GM12878 (cell line): ENCODE measurements around the gene TMEM45A.

ENCODE experiments used
- CTCF ChIP-seq, 3 experiments: IDR thresholded peaks in 2 of 3; conservative IDR thresholded peaks in 1 of 3; 2 replicates each; pipeline ENCODE4 v1.5.1; 2011; ENCODE audit warnings: low read depth in 3 of 3, low read length in 3 of 3, mild to moderate bottlenecking in 3 of 3, control low read depth in 2 of 3, moderate library complexity in 2 of 3, inconsistent platforms in 1 of 3, mixed read lengths in 1 of 3; ENCODE audit not compliant: control insufficient read depth in 2 of 3, insufficient read depth in 1 of 3; ENCODE audit errors: extremely low read depth in 1 of 3
- E2F8 ChIP-seq: fragments of 450-650 bp; IDR thresholded peaks from 2 replicates; pipeline ENCODE4 v1.6.1; 2018; ENCODE audit warnings: mild to moderate bottlenecking, low read depth, moderate library complexity; ENCODE audit not compliant: partially characterized antibody
- EZH2 ChIP-seq: IDR thresholded peaks from 2 replicates; pipeline ENCODE4 v1.6.1; 2012; ENCODE audit warnings: low read depth, mild to moderate bottlenecking, control low read depth, inconsistent platforms, low read length, borderline replicate concordance; ENCODE audit not compliant: control insufficient read depth
- KDM1A ChIP-seq: fragments of 200-600 bp; sonication (generic); IDR thresholded peaks from 2 replicates; pipeline ENCODE4 v1.6.1; 2016; ENCODE audit warnings: borderline replicate concordance
- POLR2A ChIP-seq: IDR thresholded peaks from 2 replicates; pipeline ENCODE4 v1.6.1; 2011; ENCODE audit warnings: low read depth, mild to moderate bottlenecking, low read length
- POLR2AphosphoS5 ChIP-seq: IDR thresholded peaks from 2 replicates; pipeline ENCODE4 v1.6.1; 2011; ENCODE audit warnings: mild to moderate bottlenecking, low read length, inconsistent platforms
- SREBF2 ChIP-seq: IDR thresholded peaks from 2 replicates; pipeline ENCODE4 v1.6.1; 2012; ENCODE audit warnings: mild to moderate bottlenecking, low read length
- TAF1 ChIP-seq: IDR thresholded peaks from 2 replicates; pipeline ENCODE4 v1.6.1; 2011; ENCODE audit warnings: mild to moderate bottlenecking, low read depth, low read length, borderline replicate concordance
- USF2 ChIP-seq: IDR thresholded peaks from 2 replicates; pipeline ENCODE4 v1.6.1; 2011; ENCODE audit warnings: low read depth, low read length, improper control_type of control experiment, borderline replicate concordance

- TF ChIP-seq E2F8 (no peak), POLR2AphosphoS5 (no peak), TAF1 (no peak), USF2 (no peak), CTCF (IDR thresholded peaks at IDR 0.05 in 2 of 3, conservative IDR thresholded peaks at IDR 0.05 in 1 of 3; ENCODE audit: control insufficient read depth in 2 of 3, extremely low read depth in 1 of 3, insufficient read depth in 1 of 3, low read depth in 3 of 3, low read length in 3 of 3) (no peak), POLR2A (no peak), KDM1A (no peak), SREBF2 (no peak), EZH2 (no peak)
These were observed 89.2 kb downstream of the TMEM45A start for GRCh38 chr3:100581650-100582049.
